Stimulated activated CD8-positive, alpha-beta memory T cell treated with anti-CD3 and anti-CD28 coated beads, Interleukin-15, amount 100 ng/mL, for 24 hours (primary cell): Measurements from ENCODE around the gene ATAD3C.
"Not testable (repeated sequence)": the region's sequence is repeated elsewhere in the genome, so short reads cannot be mapped to it uniquely, and the experiment has no call there.

Source experiments
- DNase-seq: peaks from one replicate; pipeline ENCODE4 v3.0.0-alpha.2; 2020; ENCODE audit warnings: low read depth

Gene ATAD3C, protein sequence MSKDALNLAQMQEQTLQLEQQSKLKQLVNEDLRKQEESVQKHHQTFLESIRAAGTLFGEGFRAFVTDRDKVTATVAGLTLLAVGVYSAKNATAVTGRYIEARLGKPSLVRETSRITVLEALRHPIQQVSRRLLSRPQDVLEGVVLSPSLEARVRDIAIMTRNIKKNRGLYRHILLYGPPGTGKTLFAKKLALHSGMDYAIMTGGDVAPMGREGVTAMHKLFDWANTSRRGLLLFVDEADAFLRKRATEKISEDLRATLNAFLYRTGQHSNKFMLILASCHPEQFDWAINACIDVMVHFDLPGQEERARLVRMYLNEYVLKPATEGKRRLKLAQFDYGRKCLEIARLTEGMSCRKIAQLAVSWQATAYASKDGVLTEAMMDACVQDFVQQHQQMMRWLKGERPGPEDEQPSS

DNA sequence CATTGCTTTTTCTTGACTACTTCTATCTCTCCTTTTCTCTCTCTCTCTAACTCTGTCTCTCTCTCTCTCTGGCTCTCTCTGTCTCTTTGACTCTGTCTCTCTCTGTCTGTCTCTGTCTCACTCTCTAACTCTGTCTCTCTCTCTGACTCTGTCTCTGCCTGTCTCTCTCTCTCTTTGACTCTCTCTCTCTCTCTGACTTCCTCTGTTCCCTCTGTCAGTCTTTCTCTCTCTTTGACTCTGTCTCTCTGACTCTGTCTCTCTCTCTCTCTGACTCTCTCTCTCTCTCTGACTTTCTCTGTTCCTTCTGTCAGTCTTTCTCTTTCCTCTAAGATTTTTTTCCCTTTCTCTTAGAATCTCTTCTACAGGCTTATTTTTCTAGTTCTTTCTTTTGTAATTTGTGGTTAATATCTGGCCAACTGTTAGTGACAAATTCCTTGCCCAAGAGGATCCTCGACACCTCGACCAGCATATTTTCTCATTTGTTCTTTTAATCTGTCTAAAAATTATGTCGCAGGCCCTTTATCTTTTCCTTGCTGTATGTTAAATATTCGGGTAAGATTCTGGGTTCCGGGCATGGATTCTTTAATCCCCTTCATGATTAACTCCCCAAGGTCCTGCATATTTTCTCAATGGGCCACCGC is at the start of gene ATAD3C:
Gene ATAD3C (plus strand): TSS at position 591 of the 641 bp plus-strand sequence. CDS start 995 bp downstream, outside the sequence.
- no peak for DNase-seq

DNA sequence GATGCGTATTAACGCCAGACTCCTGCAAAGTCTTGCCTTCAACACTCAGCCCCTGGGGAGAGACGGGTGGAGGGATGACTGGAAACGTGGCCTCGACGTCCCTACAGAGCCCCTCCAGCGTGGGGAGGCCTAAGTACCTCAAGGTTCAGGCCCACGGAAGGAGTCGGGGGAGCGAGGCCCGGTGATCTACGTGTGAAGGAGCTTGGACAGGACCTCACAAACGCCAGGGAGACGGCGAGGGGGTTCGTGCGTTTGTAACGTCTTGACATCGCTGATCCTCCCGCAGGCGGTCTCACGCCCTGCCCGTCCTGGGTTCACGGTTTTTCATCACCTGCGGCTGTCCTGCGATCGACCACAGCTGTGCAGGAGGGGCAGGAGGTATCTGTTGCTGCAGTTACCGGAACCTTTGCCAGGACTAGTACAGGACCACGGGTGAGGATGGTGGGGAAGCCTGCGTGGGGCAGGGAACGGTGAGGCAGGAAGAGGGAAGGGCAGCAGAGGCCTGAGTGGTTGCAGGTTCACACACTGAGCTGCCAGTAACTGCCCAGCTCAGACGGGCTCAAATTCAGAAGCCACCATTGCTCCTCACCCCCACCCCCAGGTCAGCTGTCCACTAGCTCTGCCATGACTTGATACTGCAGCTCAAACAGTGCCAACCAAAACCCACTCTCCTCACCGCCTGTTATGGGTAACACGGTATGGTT is 49.5 kb upstream of the ATAD3C start:
- no peak for DNase-seq

DNA sequence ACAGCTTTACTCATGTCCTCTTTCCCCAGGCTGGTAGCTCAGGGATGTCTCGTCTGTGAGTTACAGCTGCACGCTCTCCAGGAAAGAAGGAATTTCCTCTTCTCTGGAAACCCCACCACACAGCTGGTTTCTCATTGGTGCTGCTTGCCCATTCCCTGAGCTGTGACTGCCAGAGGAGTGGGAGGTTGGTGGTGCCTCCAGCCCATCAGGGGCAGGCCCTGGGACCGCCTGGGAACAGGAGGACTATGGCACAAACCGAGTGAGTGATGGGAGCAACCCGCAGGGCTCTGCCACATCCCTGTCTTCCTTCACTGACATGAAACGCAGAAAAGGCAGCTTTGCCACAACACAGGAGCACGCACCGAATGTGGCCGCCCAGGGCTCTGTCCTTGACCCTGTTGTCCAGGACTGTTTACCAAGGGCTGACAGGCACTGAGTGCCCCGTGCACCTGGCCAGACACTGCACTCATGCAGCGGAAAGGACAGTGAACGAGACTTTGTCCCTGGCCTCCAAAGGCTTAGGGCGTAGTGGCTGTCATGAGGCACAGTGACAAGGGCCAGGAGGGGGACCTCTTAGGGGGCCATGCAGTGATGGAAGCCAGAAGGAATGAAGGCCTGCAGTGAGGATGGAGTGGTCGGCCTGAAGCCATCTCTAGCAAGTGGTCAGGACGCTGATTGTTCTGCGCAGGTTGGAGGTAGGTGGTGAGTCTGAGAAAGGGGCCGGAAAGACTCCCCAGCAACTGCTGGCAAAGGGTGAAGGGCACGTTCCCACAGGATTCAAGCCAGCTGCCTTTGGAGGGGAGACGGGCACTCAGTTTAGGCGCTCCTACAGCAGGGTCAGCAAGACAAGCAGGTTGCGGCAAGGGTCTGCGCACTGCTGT is 48.7 kb upstream of the ATAD3C start:
- no peak for DNase-seq

DNA sequence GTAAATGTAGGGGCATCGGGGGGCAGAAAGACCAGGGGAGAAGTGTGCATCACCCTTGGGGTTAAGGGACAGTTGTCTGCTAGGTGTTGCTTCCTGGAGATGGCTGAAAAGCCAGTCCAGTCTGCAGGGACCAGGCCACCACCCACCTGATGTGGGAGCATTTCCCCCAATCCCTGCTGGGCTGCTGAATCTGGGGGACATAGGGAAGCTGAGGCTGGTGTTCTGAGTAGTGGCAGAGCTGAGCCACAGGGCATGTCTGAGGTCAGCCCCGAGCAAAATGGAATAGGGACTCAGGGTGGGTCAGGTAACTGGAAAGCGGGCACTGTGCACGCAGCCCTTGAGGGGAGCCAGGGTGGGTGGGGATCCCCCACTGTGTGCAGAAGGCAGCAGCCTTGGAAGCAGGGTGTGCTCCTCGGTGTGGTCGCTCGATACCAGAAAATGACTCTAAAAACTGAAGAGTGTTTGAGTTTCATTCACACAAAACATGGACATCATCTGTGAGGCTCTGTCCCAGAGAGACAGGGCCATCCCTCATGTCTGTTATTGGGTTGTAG is 48.0 kb upstream of the ATAD3C start:
- DNase-seq = no peak

- no peak for DNase-seq
Measured at GRCh38 chr1:1402072-1402900, 47.2 kb upstream of the ATAD3C start.

DNA sequence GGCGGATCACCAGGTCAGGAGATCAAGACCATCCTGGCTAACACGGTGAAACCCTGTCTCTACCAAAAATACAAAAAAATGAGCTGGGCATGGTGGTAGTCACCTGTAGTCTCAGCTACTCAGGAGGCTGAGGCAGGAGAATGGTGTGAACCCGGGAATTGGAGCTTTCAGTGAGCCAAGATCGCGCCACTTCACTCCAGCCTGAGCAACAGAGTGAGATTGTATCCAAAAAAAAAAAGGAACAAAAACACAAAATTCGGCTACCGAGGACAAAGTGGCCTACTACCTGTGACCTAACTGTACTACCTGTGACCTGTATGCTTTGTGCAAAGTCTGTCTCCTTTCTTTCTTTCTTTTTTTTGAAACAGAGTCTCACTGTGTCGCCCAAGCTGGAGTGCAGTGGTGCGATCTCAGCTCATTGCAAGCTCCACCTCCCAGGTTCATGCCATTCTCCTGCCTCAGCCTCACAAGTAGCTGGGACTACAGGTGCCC is 46.5 kb upstream of the ATAD3C start:
- not testable (repeated sequence) for DNase-seq

GRCh38 chr1:1403653-1404052 is 45.8 kb upstream of the ATAD3C start:
- DNase-seq = no peak

DNA sequence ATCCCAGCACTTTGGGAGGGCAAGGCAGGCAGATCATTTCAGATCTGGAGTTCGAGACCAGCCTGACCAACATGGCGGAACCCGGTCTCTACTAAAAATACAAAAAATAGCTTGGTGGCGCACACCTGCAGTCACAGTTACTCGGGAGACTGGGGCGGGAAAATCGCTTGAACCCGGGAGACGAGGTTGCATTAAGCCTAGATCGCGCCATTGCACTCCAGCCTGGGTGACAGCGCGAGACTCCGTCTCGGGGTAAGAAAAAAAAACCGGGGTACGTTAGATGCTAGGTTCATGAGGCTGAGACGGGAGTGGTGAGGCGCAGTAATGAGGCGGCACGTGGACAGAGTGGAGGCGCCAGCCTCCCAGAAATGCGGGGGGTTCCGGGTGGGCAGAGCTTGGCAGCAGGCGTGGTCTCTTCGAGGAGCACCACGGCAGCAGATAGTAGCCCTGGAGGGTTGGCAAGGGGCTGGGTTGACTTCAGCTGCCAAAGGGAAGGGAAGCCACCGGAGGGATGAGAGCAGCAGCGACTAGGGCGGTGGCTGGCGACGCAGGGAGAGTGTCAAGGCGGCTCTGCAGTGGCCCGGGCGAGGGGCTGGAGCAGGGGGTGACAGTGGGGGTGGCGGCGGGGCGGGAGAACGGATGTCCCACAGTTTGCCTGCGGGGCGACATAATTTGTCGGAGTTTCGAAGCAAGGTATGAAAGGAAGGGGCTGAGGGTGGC is 43.2 kb upstream of the ATAD3C start:
- DNase-seq = no peak

DNA sequence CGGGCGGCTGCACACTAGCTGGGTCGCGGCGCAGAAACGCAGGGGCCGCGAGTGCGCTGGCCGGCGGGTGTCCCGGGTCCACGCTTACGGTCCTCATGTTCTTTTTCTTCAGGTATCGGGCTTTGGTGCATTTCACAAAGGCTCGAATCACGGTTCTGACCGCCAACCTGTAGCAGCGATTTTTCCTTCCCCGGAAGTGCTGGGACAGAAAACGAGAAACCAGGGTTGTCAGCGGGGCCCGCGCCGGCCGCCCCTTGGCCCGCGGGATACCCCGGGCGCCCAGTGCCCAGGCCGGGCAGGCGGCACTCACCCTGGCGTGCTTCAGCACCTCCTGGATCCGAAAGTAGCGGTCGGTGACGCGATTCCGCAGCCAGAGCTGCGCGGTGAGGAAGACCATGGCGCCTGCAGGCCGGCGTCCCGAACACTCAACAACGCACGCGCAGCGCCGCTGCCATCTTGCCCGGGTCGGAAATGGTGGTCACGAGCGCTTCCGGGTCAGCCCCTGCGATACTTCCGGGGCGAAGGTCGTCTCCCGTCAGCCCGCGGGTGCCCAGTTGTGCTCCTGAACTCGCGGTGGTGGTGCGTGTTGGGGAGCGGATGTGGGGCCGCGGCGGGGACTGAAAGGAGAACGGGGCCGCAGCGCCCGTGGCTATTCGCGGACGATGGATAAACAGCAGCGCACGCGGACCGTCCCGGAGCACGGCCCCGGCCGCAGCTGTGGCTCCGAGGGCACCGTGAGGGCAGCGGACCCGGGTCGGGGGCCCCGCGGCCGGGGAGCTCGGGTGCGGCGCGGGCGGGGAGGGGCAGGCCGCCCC is 42.5 kb upstream of the ATAD3C start, which contains the start of gene MRPL20:
Gene MRPL20 (minus strand): TSS at position 473 of the 815 bp plus-strand sequence. CDS start 76 bp downstream, at position 397.
- DNase-seq = peak; percentile 89

DNA sequence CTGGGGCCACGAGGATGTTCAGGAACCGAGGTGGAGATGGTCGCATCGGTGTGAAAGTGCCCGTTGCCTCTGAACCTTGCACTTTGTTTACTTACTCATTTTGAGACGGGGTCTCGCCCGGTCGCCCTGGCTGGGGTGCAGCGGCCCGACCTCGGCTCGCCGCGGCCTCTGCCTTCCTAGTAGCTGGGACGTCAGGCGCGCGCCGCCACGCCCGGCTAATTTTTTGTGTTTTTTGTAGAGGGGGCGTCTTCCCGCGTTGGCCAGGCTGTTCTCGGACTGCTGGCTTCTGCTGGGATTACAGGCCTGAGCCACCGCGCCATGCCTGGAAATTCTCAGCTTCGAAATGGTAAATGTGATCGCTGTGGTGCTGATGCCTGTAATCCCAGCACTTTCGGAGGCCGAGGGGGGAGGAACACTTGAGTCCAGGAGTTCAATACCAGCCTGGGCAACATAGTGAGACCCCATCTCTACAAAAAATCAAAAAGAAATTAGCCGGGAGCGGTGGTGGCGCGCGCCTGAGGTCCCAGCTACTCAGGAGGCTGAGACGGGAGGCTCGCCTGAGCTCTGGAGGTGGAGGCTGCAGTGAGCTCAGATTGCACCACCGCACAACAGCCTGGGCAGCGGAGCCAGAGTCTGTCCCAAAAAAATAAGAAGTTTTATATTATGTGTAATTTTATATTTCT is 41.7 kb upstream of the ATAD3C start:
- no peak for DNase-seq

- not testable (repeated sequence) for DNase-seq
Measured at GRCh38 chr1:1410238-1410637, 39.3 kb upstream of the ATAD3C start.

- DNase-seq = no peak
Measured at GRCh38 chr1:1411626-1412025, 37.9 kb upstream of the ATAD3C start.

DNA sequence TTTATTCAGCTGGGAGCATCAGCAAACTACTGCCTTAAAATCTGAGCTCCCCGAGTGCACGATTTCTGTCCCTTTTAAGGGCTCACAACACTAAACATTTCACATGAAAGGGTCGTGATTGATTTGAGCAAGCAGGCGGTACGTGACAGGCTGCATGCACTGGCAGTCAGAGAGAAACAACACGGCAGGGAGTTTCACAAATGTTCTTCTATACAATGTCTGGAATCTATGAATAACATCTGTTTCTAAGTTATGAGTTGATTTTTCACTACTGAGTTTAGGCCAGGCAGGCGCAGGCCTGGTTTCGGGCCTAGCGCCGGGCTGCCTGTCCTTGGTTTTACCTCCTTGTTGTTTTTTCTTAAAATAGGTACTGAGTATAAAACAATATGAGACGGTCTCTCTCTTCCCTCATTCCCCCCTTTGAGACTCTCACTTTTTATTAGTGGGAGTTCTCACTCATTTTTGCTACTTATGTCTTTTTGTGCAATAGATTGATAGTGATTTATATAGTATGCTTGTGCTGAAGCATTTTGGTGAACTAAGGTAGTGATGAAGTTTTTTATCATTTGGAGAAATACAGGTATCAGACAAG is 37.1 kb upstream of the ATAD3C start:
- not testable (repeated sequence) for DNase-seq

DNA sequence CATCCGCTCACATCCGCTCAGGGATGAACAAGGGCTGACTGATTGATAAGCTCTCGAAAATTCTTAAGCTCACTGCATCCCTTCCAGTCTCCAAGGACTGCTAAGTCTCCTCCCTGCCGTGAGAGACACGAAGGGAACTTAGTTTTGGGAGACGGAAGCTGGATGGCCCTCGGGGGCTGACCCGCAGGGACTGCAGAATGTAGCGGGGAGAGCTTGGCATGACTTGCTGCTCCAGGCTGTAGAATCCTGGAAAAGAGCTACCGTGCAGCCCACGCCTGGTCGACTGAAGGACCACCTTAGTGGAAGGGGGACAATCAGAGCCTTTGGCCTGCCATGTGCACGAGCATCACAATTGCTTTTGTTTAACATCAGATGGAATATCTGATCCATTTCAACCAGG is 33.7 kb upstream of the ATAD3C start:
- no peak for DNase-seq

GRCh38 chr1:1417396-1417795 is 32.1 kb upstream of the ATAD3C start:
- DNase-seq = not testable (repeated sequence)

GRCh38 chr1:1417825-1418463 is 31.5 kb upstream of the ATAD3C start:
- not testable (repeated sequence) for DNase-seq
